GM18907 (cell line): ENCODE data around the gene DISP2.

Experiments
- ATAC-seq: cut with Tn5 transposase; IDR thresholded peaks from one replicate; pipeline ENCODE4 v1.9.1; 2021; ENCODE audit warnings: mild to moderate bottlenecking, moderate library complexity; ENCODE audit not compliant: unreplicated experiment

Gene DISP2

GRCh38 chr15:40382580-40383456, 24.8 kb downstream of the DISP2 start, which contains the start of gene KNSTRN:
Gene KNSTRN, plus strand, starts transcription at chr15:40382721. Its CDS starts 115 bp downstream, at chr15:40382836.
- peak; percentile 93 for ATAC-seq

- no peak for ATAC-seq
Measured at GRCh38 chr15:40386480-40386879, 28.5 kb downstream of the DISP2 start.

- ATAC-seq: no peak
Measured at GRCh38 chr15:40388941-40389823, 31.2 kb downstream of the DISP2 start.

- no peak for ATAC-seq
Measured at GRCh38 chr15:40389824-40390595, 32.0 kb downstream of the DISP2 start.

- ATAC-seq: no peak
Measured at GRCh38 chr15:40392986-40393948, 35.2 kb downstream of the DISP2 start.

- ATAC-seq: peak; percentile 12
Measured at GRCh38 chr15:40397688-40398412, 39.8 kb downstream of the DISP2 start.

GRCh38 chr15:40398413-40398873, 40.4 kb downstream of the DISP2 start:
- ATAC-seq: peak; percentile 83

- ATAC-seq: no peak
Measured at GRCh38 chr15:40399370-40399769, 41.4 kb downstream of the DISP2 start.

GRCh38 chr15:40405501-40406381, 47.7 kb downstream of the DISP2 start, which contains the start of gene IVD:
Gene IVD, plus strand, starts transcription at chr15:40405795. Its CDS starts 33 bp downstream, at chr15:40405828.
- peak; percentile 87 for ATAC-seq

- ATAC-seq: peak; percentile 42
Measured at GRCh38 chr15:40407330-40407990, 49.4 kb downstream of the DISP2 start.

GRCh38 chr15:40409366-40409765, 51.3 kb downstream of the DISP2 start:
- ATAC-seq: no peak

- no peak for ATAC-seq
Measured at GRCh38 chr15:40410476-40410875, 52.5 kb downstream of the DISP2 start.

- ATAC-seq: no peak
Measured at GRCh38 chr15:40412095-40412759, 54.2 kb downstream of the DISP2 start.

- no peak for ATAC-seq
Measured at GRCh38 chr15:40413036-40413435, 55.0 kb downstream of the DISP2 start.

GRCh38 chr15:40414816-40415215, 56.8 kb downstream of the DISP2 start:
- ATAC-seq: no peak

GRCh38 chr15:40415226-40415625, 57.2 kb downstream of the DISP2 start:
- no peak for ATAC-seq

- ATAC-seq: no peak
Measured at GRCh38 chr15:40416056-40416455, 58.0 kb downstream of the DISP2 start.
